Measurements from ENCODE around the gene ALG8. TPM values are rescaled to one million over a fixed set of nuclear protein-coding genes. Genes with fewer than 3 reads are reported as not detected.
A peak's percentile ranks its signal among the peaks of the same experiment; 100 is the strongest.
"Not testable (repeated sequence)": the region's sequence is repeated elsewhere in the genome, so short reads cannot be mapped to it uniquely, and the experiment has no call there.

ALG8 gene
- total RNA-seq, 2 donors from 2014 or later = 45.6 to 47.9 TPM

DNA sequence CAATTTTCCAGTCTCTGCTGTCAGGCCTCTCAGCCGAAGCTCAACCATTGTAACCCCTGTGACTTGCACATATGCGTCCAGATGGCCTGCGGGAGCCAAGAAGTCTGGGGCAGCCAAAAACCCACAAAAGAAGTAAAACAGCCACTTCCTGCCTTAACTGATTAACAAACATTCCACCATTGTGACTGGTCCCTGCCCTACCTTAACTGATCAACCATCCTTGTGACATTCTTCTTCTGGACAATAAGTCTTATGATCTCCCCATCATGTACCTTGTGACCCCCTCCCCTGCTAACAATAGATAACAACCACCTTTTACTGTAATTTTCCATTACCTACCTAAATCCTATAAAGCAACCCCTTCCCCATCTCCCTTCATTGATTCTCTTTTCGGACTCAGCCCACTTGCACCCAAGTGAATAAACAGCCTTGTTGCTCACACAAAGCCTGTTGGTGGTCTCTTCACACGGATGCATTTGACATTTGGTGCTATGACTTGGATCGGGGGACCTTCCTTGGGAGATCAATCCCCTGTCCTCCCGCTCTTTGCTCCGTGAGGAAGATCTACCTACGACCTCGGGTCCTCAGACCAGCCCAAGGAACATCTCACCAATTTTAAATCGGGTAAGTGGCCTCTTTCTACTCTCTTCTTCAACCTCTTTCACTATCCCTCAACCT lies 58.5 kb downstream of the ALG8 start:
- H3K4me1 Mint-ChIP-seq (ENCODE audit: low read depth) = peaks cover 47% of the 10 kb centered on the region
- ATAC-seq (replicated peaks in 1 of 2) (no peak), DNase-seq (peak in 1 of 2 donors; percentile 10)
- no peaks in the 10 kb centered on the region for H3K27me3 Mint-ChIP-seq (ENCODE audit: low read depth)
- peak overlapping the region; percentile 45 to 91 for H3K4me3 Mint-ChIP-seq
- no peaks in the 10 kb centered on the region for H3K9me3 Mint-ChIP-seq
- H3K27ac Mint-ChIP-seq = no peak overlapping the region
- peaks cover 3 to 4% of the 10 kb centered on the region in 2 donors for H3K36me3 Mint-ChIP-seq (ENCODE audit: insufficient read depth in 2 of 2)

DNA sequence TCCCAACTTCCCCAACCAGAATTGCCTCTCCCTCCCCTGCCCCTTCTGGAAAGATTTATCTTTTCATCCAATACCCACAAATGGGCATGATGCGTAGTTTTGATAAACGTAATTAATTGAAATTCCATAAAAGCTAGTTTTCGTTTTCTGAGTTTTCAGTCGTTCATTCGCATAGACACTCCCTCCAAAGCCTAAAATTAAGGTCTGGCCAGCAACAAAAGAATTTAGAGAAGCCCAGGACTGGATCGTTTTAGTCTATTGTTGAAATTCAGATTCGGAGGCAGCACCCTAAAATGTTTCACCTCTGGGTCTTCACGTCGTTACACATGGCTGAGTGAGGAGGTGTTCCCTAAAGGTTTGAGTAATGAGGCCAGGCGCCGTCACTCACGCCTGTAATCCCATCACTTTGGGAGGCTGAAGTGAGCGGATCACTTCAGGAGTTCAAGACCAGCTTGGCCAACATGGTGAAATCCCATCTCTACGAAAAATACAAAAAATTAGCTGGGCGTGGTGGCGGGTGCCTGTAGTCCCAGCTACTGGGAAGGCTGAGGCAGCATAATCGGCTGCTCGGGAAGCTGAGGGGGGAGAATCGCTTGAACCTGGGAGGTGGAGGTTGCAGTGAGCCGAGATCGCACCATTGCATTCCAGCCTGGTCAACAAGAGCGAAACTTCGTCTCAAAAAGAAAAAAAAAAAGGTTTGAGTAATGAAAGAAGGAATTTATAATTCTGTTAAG lies 59.2 kb downstream of the ALG8 start:
- Mint-ChIP-seq H3K27me3 (ENCODE audit: low read depth) (no peaks in the 10 kb centered on the region), H3K27ac (peak overlapping the region; percentile 78), H3K36me3 (ENCODE audit: insufficient read depth in 2 of 2) (peaks cover 4 to 5% of the 10 kb centered on the region in 2 donors), H3K9me3 (no peaks in the 10 kb centered on the region), H3K4me3 (peak overlapping the region; percentile 89 to 91), H3K4me1 (ENCODE audit: low read depth) (peaks cover 51% of the 10 kb centered on the region)
- DNase-seq (no peak), ATAC-seq (replicated peaks in 1 of 2) (no peak)

DNA sequence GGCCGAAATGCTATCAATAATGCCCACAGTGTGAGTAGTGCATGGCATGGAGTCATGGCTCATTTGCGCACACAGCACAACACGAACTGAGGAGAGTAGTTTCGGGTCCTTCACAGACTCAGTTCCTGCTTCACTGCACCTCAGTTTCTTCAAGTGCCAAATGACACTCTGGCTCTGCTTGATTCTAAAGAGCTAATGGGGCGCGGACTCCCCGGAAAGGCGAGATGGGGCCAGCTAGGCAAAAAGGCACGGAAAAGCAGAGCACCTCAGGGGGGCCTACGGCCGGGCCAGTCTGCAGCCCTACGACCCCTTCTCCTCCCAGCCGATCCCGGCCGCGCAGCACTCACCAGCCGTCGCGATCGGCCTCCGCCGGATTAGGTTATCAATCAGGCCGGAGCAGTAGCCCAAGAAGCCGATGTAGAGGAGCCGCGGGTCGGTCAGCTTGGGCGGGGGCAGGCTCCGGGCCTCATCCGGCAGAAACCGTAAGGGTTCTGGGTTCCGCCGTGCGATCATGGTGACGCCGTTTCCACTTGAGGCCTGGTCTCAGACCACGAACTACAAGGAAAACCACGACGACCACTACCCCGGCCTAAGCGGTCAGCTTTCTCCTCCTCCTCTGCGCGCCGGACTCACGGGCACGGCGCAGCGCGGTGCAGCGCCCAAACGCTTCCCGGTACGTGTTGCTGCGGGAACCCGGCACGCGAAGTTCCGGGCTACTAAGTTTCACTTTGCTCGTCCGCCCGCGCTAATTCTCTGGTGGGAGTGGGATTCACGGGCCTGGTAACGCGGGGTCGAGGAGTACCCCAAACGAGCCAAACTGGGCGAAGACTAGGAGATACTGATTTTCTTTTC lies 60.0 kb downstream of the ALG8 start, which contains the start of gene NDUFC2:
Gene NDUFC2, minus strand, starts transcription at position 631 of the 852 bp plus-strand sequence. Its CDS starts 118 bp downstream, at position 513.
- peak; percentile 84 to 90 for ATAC-seq (replicated peaks in 1 of 2)
- H3K4me1 Mint-ChIP-seq (ENCODE audit: low read depth) = peaks cover 56% of the 10 kb centered on the region
- peaks cover 4 to 10% of the 10 kb centered on the region in 2 donors for H3K36me3 Mint-ChIP-seq (ENCODE audit: insufficient read depth in 2 of 2)
- peak within 1 kb of the TSS; percentile 78 for H3K27ac Mint-ChIP-seq
- peak within 1 kb of the TSS; percentile 89 to 91 for H3K4me3 Mint-ChIP-seq
- peak; percentile 73 to 81 for DNase-seq
- H3K27me3 Mint-ChIP-seq (ENCODE audit: low read depth) = no peaks in the 10 kb centered on the region
- H3K9me3 Mint-ChIP-seq = no peaks in the 10 kb centered on the region

DNA sequence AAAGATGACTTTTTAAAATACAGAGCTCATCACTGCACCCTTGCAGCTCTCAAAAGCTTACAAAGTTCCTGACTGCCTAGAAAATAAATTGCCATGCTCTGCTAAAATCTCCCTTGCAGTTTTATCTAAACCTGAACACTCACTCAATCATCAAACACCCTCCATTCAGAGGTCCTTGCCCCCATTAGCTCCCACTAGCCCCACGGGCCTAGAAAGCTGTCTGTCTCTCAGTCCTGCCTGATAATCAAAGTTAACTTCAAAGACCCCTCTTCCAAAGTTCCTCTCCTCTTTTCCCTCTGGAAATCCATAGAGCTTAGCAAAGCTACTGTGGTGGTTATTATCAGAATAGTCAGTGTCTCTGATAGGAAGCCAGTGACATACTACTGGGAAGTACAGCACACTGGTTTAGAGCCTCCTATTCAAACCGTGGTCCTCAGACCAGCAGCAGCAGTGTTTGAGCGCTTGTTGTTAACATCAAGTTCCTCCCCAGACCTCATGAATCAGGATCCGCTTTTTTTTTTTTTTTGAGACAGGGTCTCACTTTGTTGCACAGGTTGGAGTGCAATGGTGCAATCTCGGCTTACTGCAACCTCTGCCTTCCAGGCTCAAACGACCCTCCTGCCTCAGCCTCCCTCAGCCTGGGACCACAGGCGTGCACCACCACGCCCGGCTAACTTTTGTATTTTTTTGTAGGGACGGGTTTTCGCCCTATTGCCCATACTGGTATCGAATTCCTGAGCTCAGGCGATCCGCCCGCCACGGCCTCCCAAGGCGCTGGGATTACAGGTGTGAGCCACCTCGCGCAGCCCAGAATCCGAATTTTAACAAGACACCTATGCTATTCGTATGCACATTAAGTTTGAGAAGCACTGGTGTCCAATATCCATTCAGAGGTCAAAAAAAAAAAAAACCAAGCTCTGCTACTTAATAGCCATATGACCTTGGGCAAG lies 60.9 kb downstream of the ALG8 start:
- Mint-ChIP-seq H3K27ac (peak overlapping the region; percentile 78), H3K4me3 (peak overlapping the region; percentile 89 to 91), H3K9me3 (no peaks in the 10 kb centered on the region), H3K4me1 (ENCODE audit: low read depth) (peaks cover 64% of the 10 kb centered on the region), H3K36me3 (ENCODE audit: insufficient read depth in 2 of 2) (peaks cover 4 to 10% of the 10 kb centered on the region in 2 donors), H3K27me3 (ENCODE audit: low read depth) (no peaks in the 10 kb centered on the region)
- ATAC-seq (replicated peaks in 1 of 2) = no peak
- no peak for DNase-seq

DNA sequence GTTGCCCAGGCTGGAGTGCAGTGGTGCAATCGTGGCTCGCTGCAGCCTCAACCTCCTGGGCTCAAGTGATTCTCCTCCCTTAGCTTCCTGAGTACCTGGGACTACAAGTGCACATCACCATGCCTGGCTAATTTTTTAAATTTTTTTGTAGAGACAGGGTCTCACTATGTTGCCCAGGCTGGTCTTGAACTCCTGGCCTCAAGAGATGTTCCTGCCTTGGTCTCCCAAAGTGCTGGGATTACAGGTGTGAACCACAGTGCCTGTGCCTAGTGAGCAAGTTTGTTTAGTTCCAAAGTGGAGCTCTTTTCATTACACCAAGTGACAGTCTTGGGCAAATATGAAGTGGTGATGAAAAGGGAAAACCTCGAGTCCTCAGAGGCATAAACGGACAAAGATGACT lies 61.8 kb downstream of the ALG8 start:
- ATAC-seq (replicated peaks in 1 of 2); H3K9me3 Mint-ChIP-seq; H3K36me3 Mint-ChIP-seq (ENCODE audit: insufficient read depth in 2 of 2); DNase-seq; H3K27me3 Mint-ChIP-seq (ENCODE audit: low read depth): not testable (repeated sequence)
- Mint-ChIP-seq H3K4me1 (ENCODE audit: low read depth) (peaks cover 64% of the 10 kb centered on the region), H3K27ac (peak overlapping the region; percentile 25), H3K4me3 (peak overlapping the region; percentile 89 to 91)

DNA sequence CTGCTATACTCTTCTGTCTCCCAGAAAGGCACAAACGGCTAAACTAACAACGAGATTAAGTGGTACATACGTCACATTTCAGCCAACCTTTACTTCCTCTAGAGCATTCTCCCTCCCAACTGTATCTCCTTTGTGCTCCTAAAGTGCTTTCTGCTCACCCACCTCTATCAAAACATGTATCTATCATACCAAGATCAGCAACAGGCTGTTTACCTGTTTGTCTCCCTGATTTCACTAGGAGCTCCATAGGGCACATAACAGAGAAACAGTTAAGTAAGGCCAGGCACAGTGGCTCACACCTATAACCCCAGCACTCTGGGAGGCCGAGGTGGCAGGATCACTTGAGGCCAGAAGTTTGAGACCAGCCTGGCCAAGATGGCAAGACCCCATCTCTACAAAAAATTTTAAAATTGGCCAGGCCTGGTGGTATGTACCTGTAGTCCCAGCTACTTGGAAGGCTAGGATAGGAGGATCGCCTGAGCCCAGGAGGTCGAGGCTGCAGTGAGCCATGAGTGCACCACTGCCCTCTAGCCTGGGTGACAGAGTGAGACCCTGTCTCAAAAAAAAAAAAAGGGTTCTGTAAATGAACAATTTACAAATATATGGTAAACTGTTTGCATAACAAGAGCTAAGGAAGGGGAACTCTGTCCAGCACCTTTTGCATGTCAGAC lies 62.6 kb downstream of the ALG8 start:
- ATAC-seq (replicated peaks in 1 of 2) = no peak
- Mint-ChIP-seq H3K9me3 (no peaks in the 10 kb centered on the region), H3K4me3 (peak overlapping the region; percentile 37 to 44), H3K4me1 (ENCODE audit: low read depth) (peaks cover 62% of the 10 kb centered on the region), H3K27ac (peak overlapping the region; percentile 3), H3K27me3 (ENCODE audit: low read depth) (no peaks in the 10 kb centered on the region), H3K36me3 (ENCODE audit: insufficient read depth in 2 of 2) (peaks cover 4 to 13% of the 10 kb centered on the region in 2 donors)
- no peak for DNase-seq

DNA sequence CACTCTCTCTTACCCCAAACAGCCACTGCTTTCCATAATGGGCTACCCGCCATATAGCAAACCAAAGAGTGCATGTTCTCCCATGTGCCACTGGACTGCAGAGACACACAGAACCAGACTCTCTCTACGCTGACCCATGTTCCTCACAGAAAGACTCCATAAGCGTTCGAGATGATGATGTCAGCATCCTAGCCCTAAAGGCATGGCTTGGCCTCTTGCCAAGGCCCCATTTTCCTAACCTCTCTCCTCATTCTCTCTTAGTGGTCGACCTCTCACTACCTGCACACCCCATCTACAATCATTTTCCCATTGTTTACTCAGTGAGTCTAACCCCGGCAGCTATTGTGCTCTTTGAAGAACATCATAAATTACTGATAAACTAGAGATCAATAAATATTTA lies 64.7 kb downstream of the ALG8 start:
- DNase-seq = no peak
- no peak for ATAC-seq (replicated peaks in 1 of 2)
- Mint-ChIP-seq H3K4me3 (no peak overlapping the region), H3K36me3 (ENCODE audit: insufficient read depth in 2 of 2) (peaks cover 4 to 20% of the 10 kb centered on the region in 2 donors), H3K9me3 (no peaks in the 10 kb centered on the region), H3K27ac (peak overlapping the region; percentile 50), H3K4me1 (ENCODE audit: low read depth) (peaks cover 42% of the 10 kb centered on the region), H3K27me3 (ENCODE audit: low read depth) (no peaks in the 10 kb centered on the region)

DNA sequence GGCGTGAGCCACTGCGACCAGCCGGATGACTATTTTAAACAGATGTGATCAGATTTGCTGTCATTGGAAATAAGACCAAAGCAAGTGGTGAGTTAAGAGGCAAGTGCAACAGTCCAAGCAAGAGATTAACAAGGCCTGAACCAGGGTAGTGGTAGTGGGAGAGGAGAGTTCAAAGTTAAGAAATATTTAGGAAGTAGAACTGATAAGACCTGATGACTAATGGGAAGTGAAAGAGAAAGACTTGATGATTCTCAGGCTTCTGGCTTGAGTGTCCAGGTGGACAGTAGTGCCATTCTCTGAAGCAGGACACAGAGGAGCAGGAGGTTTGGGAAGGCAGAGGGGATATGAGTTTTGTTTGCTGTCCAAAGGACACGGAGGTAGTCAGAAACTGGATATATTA lies 67.0 kb downstream of the ALG8 start:
- Mint-ChIP-seq H3K36me3 (ENCODE audit: insufficient read depth in 2 of 2) (peaks cover 5 to 31% of the 10 kb centered on the region in 2 donors), H3K4me1 (ENCODE audit: low read depth) (peaks cover 34% of the 10 kb centered on the region), H3K9me3 (no peaks in the 10 kb centered on the region), H3K27ac (peak overlapping the region; percentile 34), H3K4me3 (no peak overlapping the region), H3K27me3 (ENCODE audit: low read depth) (no peaks in the 10 kb centered on the region)
- ATAC-seq (replicated peaks in 1 of 2) = no peak
- no peak for DNase-seq

DNA sequence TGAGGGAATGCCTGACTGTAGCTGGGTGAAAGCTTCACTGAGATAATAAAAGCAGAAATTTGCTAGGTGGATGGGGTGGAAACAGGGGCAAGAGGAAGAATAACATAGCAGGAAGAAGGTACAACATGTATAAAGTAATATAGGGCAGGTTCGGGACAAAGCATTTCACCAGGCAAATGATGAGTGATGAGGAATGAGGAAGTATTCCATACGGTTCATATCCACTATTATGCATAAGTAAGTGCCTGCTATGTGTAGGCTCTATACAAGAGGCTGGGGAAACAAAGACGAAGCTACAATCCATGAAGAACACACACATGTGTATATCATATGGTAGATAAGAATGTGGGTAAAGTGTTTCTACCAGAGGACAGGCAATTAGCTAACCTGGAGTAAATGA lies 67.7 kb downstream of the ALG8 start:
- Mint-ChIP-seq H3K27ac (peak overlapping the region; percentile 8), H3K4me3 (no peak overlapping the region), H3K27me3 (ENCODE audit: low read depth) (no peaks in the 10 kb centered on the region), H3K4me1 (ENCODE audit: low read depth) (peaks cover 31% of the 10 kb centered on the region), H3K36me3 (ENCODE audit: insufficient read depth in 2 of 2) (peaks cover 7 to 33% of the 10 kb centered on the region in 2 donors), H3K9me3 (no peaks in the 10 kb centered on the region)
- ATAC-seq (replicated peaks in 1 of 2) (no peak), DNase-seq (no peak)

DNA sequence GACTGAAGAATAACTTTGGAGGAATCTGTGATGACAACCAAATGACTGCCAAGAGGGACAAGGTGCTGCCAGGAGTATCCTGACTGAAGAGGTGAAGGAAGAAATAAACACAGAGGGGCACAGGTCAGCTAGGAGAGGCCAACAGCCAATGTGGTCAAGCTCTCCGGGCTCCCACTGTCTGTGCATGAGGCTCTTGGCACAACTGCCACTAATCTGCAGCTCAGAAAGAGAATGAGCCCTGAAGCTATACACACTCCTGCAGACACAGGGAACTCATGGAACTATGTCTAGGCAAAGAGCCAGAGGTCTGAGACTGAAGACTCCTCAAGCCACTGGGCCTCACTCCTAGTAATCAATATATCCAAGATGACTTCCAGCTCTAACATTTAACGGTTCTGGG lies 68.8 kb downstream of the ALG8 start:
- H3K27ac Mint-ChIP-seq = no peak overlapping the region
- ATAC-seq (replicated peaks in 1 of 2) (no peak), DNase-seq (no peak)
- H3K9me3 Mint-ChIP-seq = no peaks in the 10 kb centered on the region
- H3K27me3 Mint-ChIP-seq (ENCODE audit: low read depth) = no peaks in the 10 kb centered on the region
- H3K36me3 Mint-ChIP-seq (ENCODE audit: insufficient read depth in 2 of 2) = peaks cover 7 to 28% of the 10 kb centered on the region in 2 donors
- H3K4me1 Mint-ChIP-seq (ENCODE audit: low read depth) = peaks cover 20% of the 10 kb centered on the region
- no peak overlapping the region for H3K4me3 Mint-ChIP-seq

DNA sequence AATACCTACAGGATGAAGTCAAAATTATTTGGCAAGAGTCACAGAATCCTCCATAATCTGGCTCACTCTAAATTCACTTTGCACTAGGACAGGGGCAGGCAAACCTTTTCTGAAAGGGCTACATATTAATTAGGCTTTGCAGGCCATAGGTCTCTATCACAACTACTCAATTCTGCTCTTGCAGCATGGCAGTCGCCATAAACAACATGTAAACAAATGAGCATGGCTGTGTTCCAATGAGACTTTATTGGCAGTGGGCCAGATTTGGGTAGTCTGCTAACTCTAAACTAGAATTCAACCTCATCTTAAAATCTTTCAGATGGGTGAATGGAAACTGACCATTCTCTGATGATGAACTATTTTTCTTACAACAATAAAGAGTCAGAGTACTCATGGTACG lies 70.0 kb downstream of the ALG8 start:
- Mint-ChIP-seq H3K9me3 (no peaks in the 10 kb centered on the region), H3K4me1 (ENCODE audit: low read depth) (peaks cover 14% of the 10 kb centered on the region), H3K4me3 (no peak overlapping the region), H3K27ac (no peak overlapping the region), H3K36me3 (ENCODE audit: insufficient read depth in 2 of 2) (peaks cover 7 to 24% of the 10 kb centered on the region in 2 donors), H3K27me3 (ENCODE audit: low read depth) (no peaks in the 10 kb centered on the region)
- ATAC-seq (replicated peaks in 1 of 2) (no peak), DNase-seq (no peak)

DNA sequence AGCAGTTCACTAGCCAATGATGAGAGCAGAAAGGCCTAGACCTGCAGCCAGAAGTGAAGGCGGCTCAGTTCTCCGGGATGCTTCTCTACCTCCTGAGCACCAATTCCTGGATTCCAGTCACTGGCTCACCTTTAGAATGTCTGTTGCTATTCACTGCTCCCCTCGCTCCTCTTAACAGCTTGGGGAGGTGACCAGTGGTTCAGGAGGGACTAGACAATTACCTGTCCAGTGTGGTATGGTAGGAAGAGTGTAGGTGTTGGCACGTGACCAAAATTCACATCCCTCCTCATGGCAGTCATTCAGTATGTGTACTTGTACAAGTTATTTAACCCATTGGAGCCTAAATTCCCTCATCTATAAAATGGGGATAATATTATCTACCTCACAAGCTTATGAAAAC lies 71.7 kb downstream of the ALG8 start:
- H3K4me3 Mint-ChIP-seq = no peak overlapping the region
- H3K27ac Mint-ChIP-seq = no peak overlapping the region
- H3K9me3 Mint-ChIP-seq = no peaks in the 10 kb centered on the region

More for the DNA sequence above, 71.7 kb downstream of the ALG8 start:
- Mint-ChIP-seq H3K27me3 (ENCODE audit: low read depth) (no peaks in the 10 kb centered on the region), H3K36me3 (ENCODE audit: insufficient read depth in 2 of 2) (peaks cover 7 to 27% of the 10 kb centered on the region in 2 donors), H3K4me1 (ENCODE audit: low read depth) (peaks cover 6% of the 10 kb centered on the region)
- ATAC-seq (replicated peaks in 1 of 2) = no peak
- DNase-seq = no peak

All from activated T-cell treated with anti-CD3 and anti-CD28 coated beads, Interleukin-2, amount 50 U/mL, for 72 hours (primary cell).